Esophagus squamous epithelium (tissue), 5 donors: ENCODE data around the gene SEMA3F. TPM values are rescaled to one million over a fixed set of nuclear protein-coding genes. Genes with fewer than 3 reads are reported as not detected.

Experiments used
- DNase-seq: peaks from one replicate; lab custom pipeline; 2025; lab: John Stamatoyannopoulos, UW
- H3K27ac ChIP-seq, 4 donors: fragments of 200-600 bp; sonication (generic); one replicate each; pipeline ENCODE4 v1.5.1; 2016 to 2019; ENCODE audit warnings: mild to moderate bottlenecking in 1 of 4
- H3K27me3 ChIP-seq, 4 donors: fragments of 200-600 bp; sonication (generic); 1 replicate in 3 of 4; 2 replicates in 1 of 4; pipeline versions ENCODE4 v1.5.1 to v1.6.0; 2017 to 2021; ENCODE audit warnings: antibody characterized with exemption in 1 of 4
- H3K36me3 ChIP-seq, 3 donors: fragments of 200-600 bp; sonication (generic); one replicate each; pipeline ENCODE4 v1.5.1; 2016 to 2019
- H3K4me1 ChIP-seq, 3 donors: fragments of 200-600 bp; sonication (generic); one replicate each; pipeline ENCODE4 v1.5.1; 2017 to 2019
- H3K4me3 ChIP-seq, 4 donors: fragments of 200-600 bp; sonication (generic); 1 replicate in 3 of 4; 2 replicates in 1 of 4; pipeline ENCODE4 v1.5.1; 2016 to 2019; ENCODE audit warnings: mild to moderate bottlenecking in 2 of 4, moderate library complexity in 1 of 4
- H3K9me3 ChIP-seq, 3 donors: fragments of 200-600 bp; sonication (generic); one replicate each; pipeline ENCODE4 v1.5.1; 2016 to 2019
- CTCF ChIP-seq, 6 experiments: fragments of 450-650 bp in 4 of 6; fragments of 200-600 bp in 2 of 6; sonication (generic) in 2 of 6; IDR thresholded peaks; one replicate each; pipeline ENCODE4 v1.5.1; 2016 to 2019; ENCODE audit warnings: antibody characterized with exemption in 6 of 6, mild to moderate bottlenecking in 4 of 6, moderate library complexity in 4 of 6
- POLR2A ChIP-seq, 4 donors: fragments of 450-650 bp; IDR thresholded peaks; one replicate each; pipeline ENCODE4 v1.6.1; 2017; ENCODE audit warnings: antibody characterized with exemption in 4 of 4, mild to moderate bottlenecking in 4 of 4, moderate library complexity in 3 of 4
- WGBS, 2 donors: methylation state at CpG; one replicate each; pipeline ENCODE4 v1.1.5; 2018; 5-methylcytosine and 5-hydroxymethylcytosine counted together
- intact Hi-C: fragments of 100-400 bp; cut with DNase I; formaldehyde crosslinking; loops from one replicate; pipeline ENCODE4 v1.15.0; 2022
- total RNA-seq, 4 donors: library from RNA; depleted of rRNA; stranded (reverse); fragments of >200 nt; gene quantifications; one replicate each; pipeline ENCODE4 v1.1.0, GENCODE V29; 2016
- donor health status: DM: yes; HTN: yes; CAD: no.

Gene SEMA3F
- total RNA-seq, 4 donors from 2014 or later: 56.8 to 146 (median 109) TPM

- intact Hi-C loops: loop anchor here (2.0 kb wide), 1 partner anchor 27 kb away; no protein-coding TSS in a partner anchor
These were observed 66.5 kb downstream of the SEMA3F start for GRCh38 chr3:50221411-50222168.

GRCh38 chr3:50222169-50222528, 67.0 kb downstream of the SEMA3F start:
- H3K4me1 ChIP-seq: peaks cover 8 to 26% (median 14%) of the 10 kb centered on the region in 3 donors
- H3K9me3 ChIP-seq: no peaks in the 10 kb centered on the region
- 100% methylated on average over 1 of the region's 1 CpG; no CpG with 5 or more reads in 1 of the 2 donors for WGBS, 2 donors
- no peaks in the 10 kb centered on the region for H3K36me3 ChIP-seq
- DNase-seq: no peak
- TF ChIP-seq POLR2A (IDR thresholded peaks at IDR 0.05): no peak
- TF ChIP-seq CTCF (IDR thresholded peaks at IDR 0.05): no peak
- H3K4me3 ChIP-seq: no peak overlapping the region
- peaks cover 0 to 5% (median 0%) of the 10 kb centered on the region in 4 donors for H3K27me3 ChIP-seq
- no peak overlapping the region for H3K27ac ChIP-seq
- intact Hi-C loops: loop anchor here (2.0 kb wide), 1 partner anchor 27 kb away; no protein-coding TSS in a partner anchor

More at GRCh38 chr3:50221411-50222168, 66.5 kb downstream of the SEMA3F start:
- Histone ChIP-seq H3K4me3 (no peak overlapping the region), H3K4me1 (peaks cover 3 to 23% (median 9%) of the 10 kb centered on the region in 3 donors), H3K9me3 (no peaks in the 10 kb centered on the region), H3K27me3 (peaks cover 0 to 5% (median 0%) of the 10 kb centered on the region in 4 donors), H3K27ac (no peak overlapping the region), H3K36me3 (no peaks in the 10 kb centered on the region)
- TF ChIP-seq CTCF (IDR thresholded peaks at IDR 0.05): no peak
- no peak for TF ChIP-seq POLR2A (IDR thresholded peaks at IDR 0.05)
- 44 to 100% methylated on average over 1 to 5 of the region's 12 CpGs for WGBS, 2 donors
- DNase-seq: no peak

GRCh38 chr3:50224639-50225038, 69.5 kb downstream of the SEMA3F start:
- no peak for DNase-seq
- no peak for TF ChIP-seq CTCF (IDR thresholded peaks at IDR 0.05)
- no peak for TF ChIP-seq POLR2A (IDR thresholded peaks at IDR 0.05)
- Histone ChIP-seq H3K36me3 (no peaks in the 10 kb centered on the region), H3K27me3 (peaks cover 0 to 5% (median 0%) of the 10 kb centered on the region in 4 donors), H3K27ac (no peak overlapping the region), H3K4me3 (no peak overlapping the region), H3K9me3 (no peaks in the 10 kb centered on the region), H3K4me1 (peaks cover 17 to 42% (median 27%) of the 10 kb centered on the region in 3 donors)
- 70 to 76% methylated on average over 5 of the region's 5 CpGs for WGBS, 2 donors
- intact Hi-C loops: no loop called here

- H3K27ac ChIP-seq: peak overlapping the region; percentile 86 to 95 (median 90)
- H3K4me3 ChIP-seq: peak overlapping the region; percentile 45 to 76 (median 66)
- TF ChIP-seq CTCF (IDR thresholded peaks at IDR 0.05): no peak
- TF ChIP-seq POLR2A (IDR thresholded peaks at IDR 0.05): no peak
- no peak for DNase-seq
- H3K9me3 ChIP-seq: no peaks in the 10 kb centered on the region
- intact Hi-C loops: loop anchor here (2.0 kb wide), 1 partner anchor 46 kb away; no protein-coding TSS in a partner anchor
- 0 to 5% methylated on average over 1 to 8 of the region's 40 CpGs for WGBS, 2 donors
- H3K27me3 ChIP-seq: peaks cover 0 to 5% (median 0%) of the 10 kb centered on the region in 4 donors
- H3K4me1 ChIP-seq: peaks cover 24 to 53% (median 30%) of the 10 kb centered on the region in 3 donors
- no peaks in the 10 kb centered on the region for H3K36me3 ChIP-seq
These were observed 71.8 kb downstream of the SEMA3F start for GRCh38 chr3:50226888-50227389.
